GM19468 (cell line): ENCODE measurements around the gene ZNF598.

Experiments
- ATAC-seq: cut with Tn5 transposase; IDR thresholded peaks from one replicate; pipeline ENCODE4 v1.9.1; 2021; ENCODE audit warnings: mild to moderate bottlenecking, moderate library complexity, moderate number of reproducible peaks; ENCODE audit not compliant: unreplicated experiment; ENCODE audit errors: extremely low read depth

The ZNF598 gene

GRCh38 chr16:2009791-2010510 is at the start of gene ZNF598:
Gene ZNF598 (minus strand): TSS chr16:2009821.
- peak; percentile 59 for ATAC-seq

DNA sequence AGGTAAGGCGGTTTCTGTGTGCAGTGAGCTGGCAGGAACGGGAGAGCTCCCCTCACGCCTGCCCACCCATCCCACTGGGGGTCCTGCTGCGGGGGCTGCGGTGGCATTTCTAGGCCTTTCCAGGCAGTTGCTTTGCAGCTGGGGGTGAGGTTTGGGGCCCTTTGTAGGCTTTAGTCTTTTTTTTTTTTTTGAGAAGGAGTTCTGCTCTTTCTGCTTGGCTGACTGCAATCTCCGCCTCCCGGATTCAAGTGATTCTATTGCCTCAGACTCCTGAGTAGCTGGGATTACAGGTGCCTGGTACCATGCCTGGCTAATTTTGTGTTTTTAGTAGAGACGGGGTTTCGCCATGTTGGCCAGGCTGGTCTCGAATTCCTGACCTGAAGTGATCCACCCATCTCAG is 49.3 kb upstream of the ZNF598 start:
- ATAC-seq = no peak

DNA sequence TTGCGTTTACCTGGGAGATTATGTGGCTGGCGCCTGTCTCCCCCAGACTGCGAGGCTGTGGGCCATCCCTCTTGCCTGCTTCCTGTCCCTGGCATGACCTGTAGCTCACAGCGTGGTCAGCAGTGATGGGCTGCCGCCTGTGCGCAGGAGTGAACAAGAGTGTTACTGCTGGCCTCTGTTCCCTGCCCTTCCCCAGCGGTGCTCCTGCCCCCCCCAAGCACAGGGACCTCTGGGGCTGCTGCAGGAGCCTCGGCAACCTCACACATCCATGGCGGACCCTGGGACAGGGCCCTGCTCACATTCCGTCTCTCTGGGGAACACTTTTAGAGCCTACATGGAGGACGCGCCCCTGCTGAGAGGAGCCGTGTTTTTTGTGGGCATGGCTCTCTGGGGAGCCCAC is 48.8 kb upstream of the ZNF598 start:
- ATAC-seq = no peak

GRCh38 chr16:2057438-2057837 is 47.8 kb upstream of the ZNF598 start:
- no peak for ATAC-seq

GRCh38 chr16:2056681-2057407 is 47.2 kb upstream of the ZNF598 start:
- no peak for ATAC-seq

GRCh38 chr16:2056077-2056476 is 46.5 kb upstream of the ZNF598 start:
- ATAC-seq = no peak

DNA sequence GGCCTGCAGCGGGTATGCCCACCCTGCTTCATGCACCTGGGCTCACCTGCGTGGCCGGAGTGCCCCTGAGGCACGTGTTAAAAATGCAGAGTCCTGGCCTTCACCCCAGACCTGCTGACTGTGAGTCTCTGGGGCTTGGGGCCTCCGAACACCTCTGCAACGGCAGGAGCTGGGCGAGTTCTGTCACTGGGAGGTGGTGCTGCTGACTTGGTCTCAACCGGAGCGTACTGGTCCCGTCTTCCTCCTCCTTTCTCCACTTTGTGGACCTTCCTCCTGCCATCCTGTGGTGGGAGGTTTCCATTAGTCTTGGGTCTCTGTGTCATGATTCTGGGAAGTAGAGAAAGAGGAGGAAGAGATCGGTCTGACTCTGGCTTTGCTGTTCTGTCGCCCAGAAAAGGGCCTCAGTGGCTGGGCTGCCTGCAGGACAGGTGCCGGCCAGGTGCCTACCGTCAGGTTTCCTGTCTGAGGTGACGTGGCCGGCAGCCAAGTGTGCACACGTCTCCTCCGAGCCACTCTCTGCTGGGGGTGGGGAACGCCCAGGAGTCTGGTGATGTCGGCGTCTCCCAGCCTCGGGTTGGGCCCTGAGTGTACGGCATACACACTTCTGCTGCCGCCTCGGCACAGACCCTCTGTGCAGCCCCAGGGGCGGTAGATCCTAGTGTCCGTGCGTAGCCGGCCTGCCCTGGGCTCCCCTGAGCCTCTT is 45.1 kb upstream of the ZNF598 start:
- ATAC-seq = no peak

- no peak for ATAC-seq
Observed at GRCh38 chr16:2053897-2054296, 44.3 kb upstream of the ZNF598 start.

DNA sequence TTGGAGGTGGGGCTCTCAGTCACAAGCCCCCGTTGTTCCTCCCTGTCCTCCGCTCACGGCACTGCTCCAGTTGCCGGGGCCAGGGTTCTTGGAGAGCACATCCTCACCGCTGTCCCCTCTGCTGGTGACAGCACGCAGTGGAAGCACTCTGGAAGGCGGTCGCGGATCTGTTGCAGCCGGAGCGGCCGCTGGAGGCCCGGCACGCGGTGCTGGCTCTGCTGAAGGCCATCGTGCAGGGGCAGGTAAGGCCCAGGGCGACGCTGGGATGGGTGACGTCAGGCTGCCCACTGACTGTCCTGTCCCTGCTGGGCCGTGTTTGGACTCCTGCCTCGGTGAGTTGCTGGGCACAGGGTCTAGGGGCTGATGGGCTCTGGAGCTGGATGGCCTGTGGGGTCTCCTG is 43.6 kb upstream of the ZNF598 start:
- no peak for ATAC-seq

DNA sequence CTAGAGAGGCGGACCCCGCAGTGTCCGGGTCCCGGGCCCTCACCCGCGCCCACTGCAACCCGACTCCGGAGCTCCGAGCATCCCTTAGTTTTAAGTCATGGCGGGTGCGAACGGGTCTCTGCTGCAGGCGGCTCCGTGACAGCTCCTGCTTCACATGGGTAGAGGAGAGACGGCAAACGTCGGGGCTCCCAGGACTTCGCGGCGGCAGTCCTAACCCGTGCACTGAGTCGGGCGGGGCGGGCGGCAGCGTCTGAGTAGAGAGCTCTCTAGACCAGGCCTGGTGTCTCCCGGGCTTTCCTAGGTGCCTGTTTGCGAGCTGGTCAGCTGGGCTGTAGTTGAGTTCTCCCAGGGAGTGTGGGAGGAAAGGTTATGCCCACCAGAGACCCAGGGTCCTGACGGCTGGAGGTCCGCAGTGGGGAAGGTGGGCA is 38.5 kb upstream of the ZNF598 start:
- ATAC-seq = no peak

DNA sequence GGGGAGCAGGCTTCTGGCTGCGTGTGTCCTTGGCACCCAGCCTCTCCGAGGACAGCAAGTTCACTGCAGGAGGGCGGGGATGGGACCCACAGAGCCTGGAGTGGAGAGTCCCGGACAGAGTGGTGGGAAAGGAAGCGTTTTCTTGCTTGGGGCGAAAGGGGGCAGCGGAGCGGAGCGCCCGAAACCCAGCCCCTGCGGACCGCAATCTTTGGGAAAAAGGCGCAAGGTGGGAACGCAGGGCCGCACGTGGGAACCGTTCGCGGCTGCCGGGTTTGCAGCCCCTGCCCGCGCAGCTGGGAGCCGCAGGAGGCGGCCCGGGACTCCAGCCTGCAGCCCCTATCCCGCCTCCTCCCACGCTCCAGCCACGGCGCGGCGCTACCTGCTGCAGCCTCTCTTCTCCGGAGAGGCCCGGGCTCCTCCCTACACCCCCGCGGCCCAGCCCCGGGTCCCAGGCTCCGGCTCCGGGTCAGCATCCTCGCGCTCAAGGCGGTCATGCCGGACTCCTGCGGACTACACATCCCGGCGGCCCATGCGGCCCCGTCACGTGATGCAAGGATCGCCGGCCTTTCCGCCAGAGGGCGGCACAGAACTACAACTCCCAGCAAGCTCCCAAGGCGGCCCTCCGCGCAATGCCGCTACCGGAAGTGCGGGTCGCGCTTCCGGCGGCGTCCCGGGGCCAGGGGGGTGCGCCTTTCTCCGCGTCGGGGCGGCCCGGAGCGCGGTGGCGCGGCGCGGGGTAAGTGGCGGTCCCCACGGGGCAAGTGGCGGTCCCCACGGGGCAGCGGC is 37.9 kb upstream of the ZNF598 start, which contains the start of the genes NTHL1 and TSC2:
Gene NTHL1 (minus strand): TSS at position 505 of the 786 bp plus-strand sequence. CDS start 11 bp downstream, at position 494.
Gene TSC2 (plus strand): TSS at position 656 of the 786 bp plus-strand sequence. CDS start 631 bp downstream, outside the sequence.
- peak; percentile 97 for ATAC-seq

GRCh38 chr16:2046893-2047329 is 37.3 kb upstream of the ZNF598 start:
- no peak for ATAC-seq

DNA sequence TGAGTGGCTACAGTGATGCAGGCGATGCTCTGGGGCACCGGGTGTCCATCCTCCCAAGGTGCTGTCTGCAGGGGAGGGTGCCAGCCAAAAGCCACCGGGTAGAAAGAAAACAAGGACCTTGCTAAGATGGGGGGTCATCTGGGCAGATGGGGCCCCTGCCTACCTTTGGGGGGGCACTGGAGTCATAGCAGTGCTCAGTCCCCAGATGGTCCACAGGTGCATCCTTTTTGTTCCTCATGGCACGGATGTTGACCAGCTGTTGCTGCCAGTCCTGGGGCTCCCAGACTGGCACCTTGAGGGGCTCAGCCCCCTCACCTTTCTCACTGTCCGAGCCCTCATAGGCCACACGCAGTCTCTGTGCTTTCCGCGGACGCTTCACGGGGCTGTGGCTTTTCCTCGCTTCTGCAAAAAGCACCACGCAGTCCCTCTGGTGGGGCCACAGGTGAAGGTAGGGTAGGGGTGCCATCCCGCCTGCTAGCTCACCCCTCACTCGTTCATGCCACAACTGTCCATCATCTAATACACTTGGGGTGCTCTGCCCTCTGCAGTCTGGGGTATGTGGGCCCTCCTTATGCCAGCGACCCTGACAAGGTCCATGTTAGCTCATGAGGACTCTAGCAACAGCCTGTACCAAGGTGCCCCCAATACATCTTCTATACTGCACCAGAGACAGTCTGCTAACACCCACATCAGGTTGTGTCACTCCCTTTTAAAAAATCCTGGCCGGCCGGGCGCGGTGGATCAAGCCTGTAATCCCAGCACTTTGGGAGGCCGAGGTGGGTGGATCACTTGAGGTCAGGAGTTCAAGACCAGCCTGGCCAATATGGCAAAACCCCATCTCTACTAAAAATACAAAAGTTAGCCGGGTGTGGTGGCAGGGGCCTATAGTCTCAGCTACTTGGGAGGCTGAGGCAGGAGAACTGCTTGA is 36.6 kb upstream of the ZNF598 start:
- ATAC-seq = no peak

GRCh38 chr16:2044541-2044940 is 34.9 kb upstream of the ZNF598 start:
- ATAC-seq = no peak

DNA sequence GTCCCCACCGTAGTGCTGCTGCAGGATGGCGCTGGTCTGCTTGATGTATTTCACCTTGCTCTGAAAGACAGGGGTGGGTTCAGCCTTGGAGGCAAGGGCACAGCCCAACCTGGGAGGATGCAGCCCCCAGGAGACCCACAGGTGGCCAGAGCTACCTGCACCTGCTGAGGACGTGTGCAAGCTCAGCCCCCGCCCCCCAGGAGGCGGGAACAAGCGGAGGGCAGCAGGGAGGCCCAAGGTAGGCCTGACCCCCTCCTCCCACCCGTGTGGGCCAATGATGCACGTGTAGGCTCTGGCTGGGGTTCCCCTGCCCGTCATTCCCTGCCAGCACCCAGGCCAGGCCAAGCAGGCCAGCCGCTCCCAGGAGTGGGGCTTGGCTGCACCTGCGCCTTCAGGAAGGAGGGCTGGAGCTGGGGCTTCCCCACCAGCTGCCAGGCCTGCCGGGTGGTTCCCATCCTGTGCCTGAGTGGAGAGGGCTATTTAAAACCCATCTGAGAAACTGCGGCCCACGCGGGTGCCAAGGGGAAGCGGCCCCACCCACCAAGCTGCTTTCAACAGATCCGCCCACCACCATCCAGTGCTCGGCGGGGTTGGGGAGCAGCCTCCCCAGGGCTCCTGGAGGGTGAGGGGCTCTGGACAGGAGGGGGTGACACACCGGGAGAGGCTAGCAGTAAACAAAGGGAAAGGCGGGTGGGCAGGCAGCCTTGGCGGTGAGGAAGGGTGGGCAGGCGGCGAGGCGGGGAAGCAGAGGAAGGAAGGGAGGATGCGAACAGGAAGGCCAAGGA is 34.2 kb upstream of the ZNF598 start:
- no peak for ATAC-seq

DNA sequence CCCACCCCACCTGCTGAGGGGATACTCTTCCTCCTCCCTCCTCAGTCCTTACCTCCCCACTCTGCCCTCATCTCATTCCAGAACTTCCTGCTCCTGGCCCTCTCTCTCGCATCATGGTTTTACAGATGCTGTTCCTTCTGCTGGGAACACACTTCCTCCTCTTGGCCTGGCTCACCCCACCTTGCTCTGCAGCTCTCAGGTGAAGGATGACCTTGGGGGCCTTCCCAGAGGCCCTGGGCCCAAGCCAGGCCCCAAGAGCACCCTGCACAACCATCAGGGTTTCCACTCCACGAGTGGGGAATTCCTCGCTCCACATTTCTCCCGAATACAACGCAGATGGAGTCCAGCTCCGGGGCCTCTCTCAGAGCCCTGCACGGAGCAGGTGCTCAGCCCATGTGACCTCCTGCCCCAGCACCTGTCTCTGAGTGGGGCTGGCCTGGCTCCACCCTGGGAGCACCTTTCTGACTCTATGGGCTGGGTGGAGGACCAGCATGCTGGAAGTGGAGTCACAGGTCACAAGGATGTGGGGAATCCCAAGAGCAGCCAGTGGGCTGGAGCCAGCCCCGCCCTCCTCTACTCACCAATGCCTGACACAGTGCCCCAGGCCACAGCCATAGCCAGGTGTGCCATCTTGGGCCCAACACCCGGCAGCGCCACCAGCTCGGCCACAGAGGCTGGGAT is 33.5 kb upstream of the ZNF598 start:
- ATAC-seq = no peak

DNA sequence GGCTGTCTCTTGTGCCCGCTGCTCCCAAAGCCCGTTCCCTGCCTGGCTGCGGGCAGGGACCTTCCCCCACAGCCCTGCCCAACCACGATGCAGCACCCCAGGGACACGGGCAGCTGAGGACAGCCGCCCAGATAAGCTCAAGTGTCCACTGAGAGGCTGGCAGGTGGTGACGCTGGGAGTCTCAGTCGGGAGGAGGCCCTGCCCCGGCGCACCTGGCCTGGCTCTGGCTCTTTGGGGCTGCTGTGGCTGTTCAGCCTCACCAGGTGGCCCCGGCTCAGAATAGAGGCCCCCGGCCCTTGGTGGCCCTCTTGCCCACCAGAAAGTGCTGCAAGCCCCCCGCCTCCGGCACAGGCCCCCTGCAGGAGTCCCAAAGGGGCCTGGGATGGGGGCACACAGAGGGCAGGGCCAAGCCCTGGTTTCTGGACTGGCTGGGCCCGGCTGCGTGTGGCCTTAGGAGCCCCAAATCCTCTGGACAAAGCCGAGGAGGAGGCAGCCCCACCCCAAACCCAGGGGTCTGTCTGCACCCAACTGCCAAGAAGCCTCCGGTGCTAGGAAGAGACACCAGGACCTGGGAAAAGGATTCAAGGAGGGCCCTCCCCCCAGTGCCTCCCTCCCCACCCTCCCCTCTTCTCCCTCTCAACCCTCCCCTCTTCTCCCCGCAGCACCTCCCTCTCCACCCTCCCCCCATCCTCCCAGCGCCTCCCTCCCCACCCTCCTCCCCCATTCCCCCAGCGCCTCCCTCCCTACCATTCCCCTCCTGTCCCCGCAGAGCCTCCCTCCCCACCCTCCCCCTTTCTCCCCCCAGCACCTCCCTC is 32.8 kb upstream of the ZNF598 start:
- no peak for ATAC-seq
